Esophagus muscularis mucosa (tissue), 4 donors: Measurements from ENCODE around the gene SAMD4A. TPM values are rescaled to one million over a fixed set of nuclear protein-coding genes. Genes with fewer than 3 reads are reported as not detected.

ENCODE experiments used
- DNase-seq: peaks from one replicate; pipeline ENCODE4 v3.0.0-alpha.2; 2017; ENCODE audit errors: extremely low spot score
- H3K27ac ChIP-seq, 4 donors: fragments of 200-600 bp; sonication (generic); replicated peaks in 1 of 4; 1 replicate in 3 of 4; 2 replicates in 1 of 4; pipeline ENCODE4 v1.5.1; 2016 to 2019; ENCODE audit warnings: mild to moderate bottlenecking in 1 of 4
- H3K27me3 ChIP-seq, 4 donors: fragments of 200-600 bp; sonication (generic); one replicate each; pipeline versions ENCODE4 v1.5.1 to v1.6.0; 2016 to 2019
- H3K36me3 ChIP-seq, 4 donors: fragments of 200-600 bp; sonication (generic); one replicate each; pipeline ENCODE4 v1.5.1; 2016 to 2019
- H3K4me1 ChIP-seq, 4 donors: fragments of 200-600 bp; sonication (generic); one replicate each; pipeline ENCODE4 v1.5.1; 2016 to 2019
- H3K4me3 ChIP-seq, 4 donors: fragments of 200-600 bp; sonication (generic); 1 replicate in 2 of 4; 2 replicates in 2 of 4; pipeline ENCODE4 v1.5.1; 2016 to 2019; ENCODE audit warnings: mild to moderate bottlenecking in 4 of 4, moderate library complexity in 1 of 4
- H3K9me3 ChIP-seq, 4 donors: fragments of 200-600 bp; sonication (generic); 1 replicate in 3 of 4; 2 replicates in 1 of 4; pipeline ENCODE4 v1.5.1; 2016 to 2019
- CTCF ChIP-seq, 3 experiments: fragments of 200-600 bp in 2 of 3; fragments of 450-650 bp in 1 of 3; sonication (generic) in 2 of 3; IDR thresholded peaks; one replicate each; pipeline ENCODE4 v1.5.1; 2017 to 2019; ENCODE audit warnings: antibody characterized with exemption in 3 of 3, mild to moderate bottlenecking in 2 of 3, moderate library complexity in 1 of 3
- EP300 ChIP-seq: sonication (generic); formaldehyde crosslinking; IDR thresholded peaks from one replicate; pipeline ENCODE4 v1.6.1; 2017; ENCODE audit warnings: antibody characterized with exemption
- POLR2A ChIP-seq: fragments of 450-650 bp; IDR thresholded peaks from one replicate; pipeline ENCODE4 v1.6.1; 2017; ENCODE audit warnings: antibody characterized with exemption, moderate library complexity, mild to moderate bottlenecking, low read depth
- POLR2AphosphoS5 ChIP-seq, 2 donors: sonication (generic); formaldehyde crosslinking; IDR thresholded peaks; one replicate each; pipeline ENCODE4 v1.6.1; 2017; ENCODE audit warnings: antibody characterized with exemption in 2 of 2
- WGBS: methylation state at CpG from one replicate; pipeline ENCODE4 v1.1.5; 2018; 5-methylcytosine and 5-hydroxymethylcytosine counted together
- intact Hi-C: fragments of 100-400 bp; cut with DNase I; formaldehyde crosslinking; loops from one replicate; pipeline ENCODE4 v1.15.1; 2023
- total RNA-seq, 4 donors: library from RNA; depleted of rRNA; stranded (reverse); fragments of >200 nt; gene quantifications; one replicate each; pipeline versions ENCODE4 v1.1.0 to v1.2.1, GENCODE V29; 2016

Gene SAMD4A
- total RNA-seq, 4 donors from 2014 or later = 76.8 to 123 (median 97.0) TPM

- no peak for DNase-seq
- peaks cover 46 to 70% (median 62%) of the 10 kb centered on the region in 4 donors for H3K4me1 ChIP-seq
- H3K4me3 ChIP-seq = no peak overlapping the region
- H3K36me3 ChIP-seq = no peaks in the 10 kb centered on the region
- peak overlapping the region in 1 of 4 donors; percentile 47 for H3K27ac ChIP-seq
- no peaks in the 10 kb centered on the region for H3K27me3 ChIP-seq
- TF ChIP-seq CTCF (IDR thresholded peaks at IDR 0.05) (no peak), EP300 (no peak), POLR2A (no peak), POLR2AphosphoS5 (IDR thresholded peaks at IDR 0.05) (no peak)
- intact Hi-C loops = no loop called here
- WGBS = 45% methylated on average over 3 of the region's 3 CpGs
- H3K9me3 ChIP-seq = no peaks in the 10 kb centered on the region
These were observed 151.1 kb downstream of the SAMD4A start for GRCh38 chr14:54718046-54718445.

DNA sequence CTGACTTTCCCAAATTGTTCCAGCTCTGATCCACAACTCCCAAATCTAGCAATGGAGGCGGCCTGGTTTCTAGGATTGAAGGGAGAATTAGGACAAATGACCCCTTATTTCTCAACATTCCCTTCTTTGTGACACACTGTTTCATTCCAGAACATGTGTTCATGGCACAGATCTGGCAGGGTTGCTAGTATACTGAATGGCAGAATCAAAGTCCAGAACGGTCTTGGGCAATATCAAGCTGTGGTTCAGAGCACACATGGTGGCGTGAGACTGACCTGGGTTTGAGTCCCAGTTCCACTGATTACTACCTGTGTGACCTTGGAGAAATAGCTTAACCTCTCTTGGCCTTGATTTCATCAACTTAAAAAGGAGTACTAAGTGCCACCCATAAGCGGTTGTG lies 152.5 kb downstream of the SAMD4A start:
- Histone ChIP-seq H3K4me1 (peaks cover 32 to 59% (median 49%) of the 10 kb centered on the region in 4 donors), H3K27me3 (no peaks in the 10 kb centered on the region), H3K36me3 (no peaks in the 10 kb centered on the region), H3K9me3 (no peaks in the 10 kb centered on the region), H3K27ac (no peak overlapping the region), H3K4me3 (no peak overlapping the region)
- no peak for DNase-seq
- intact Hi-C loops = no loop called here
- TF ChIP-seq POLR2A (no peak), CTCF (IDR thresholded peaks at IDR 0.05) (no peak), EP300 (no peak), POLR2AphosphoS5 (IDR thresholded peaks at IDR 0.05) (no peak)
- 98% methylated on average over 4 of the region's 4 CpGs for WGBS

- WGBS = 76% methylated on average over 4 of the region's 4 CpGs
- intact Hi-C loops = no loop called here
These were observed 156.0 kb downstream of the SAMD4A start for GRCh38 chr14:54722791-54723432.

DNA sequence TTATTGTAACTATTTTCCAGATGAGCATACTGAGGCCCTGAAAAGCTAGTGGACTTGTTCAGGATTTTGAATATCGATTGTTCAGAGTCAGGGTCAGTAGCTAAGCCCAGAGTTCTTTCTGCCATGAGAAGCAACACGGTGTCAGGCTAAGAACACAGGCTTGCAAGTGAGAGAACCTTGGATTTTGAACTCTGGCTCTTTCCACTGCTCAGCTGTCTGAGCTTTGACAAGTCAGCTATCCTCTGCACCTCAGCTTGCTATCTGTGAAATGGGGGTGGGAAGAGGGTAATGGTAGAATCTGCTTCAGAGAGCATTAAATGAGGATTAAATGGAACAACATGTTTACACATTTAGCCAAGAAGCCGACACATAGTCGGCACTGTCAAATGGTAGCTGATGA lies 157.2 kb downstream of the SAMD4A start:
- 56% methylated on average over 4 of the region's 4 CpGs for WGBS
- intact Hi-C loops = no loop called here
- Histone ChIP-seq H3K4me3 (no peak overlapping the region), H3K27me3 (no peaks in the 10 kb centered on the region), H3K36me3 (no peaks in the 10 kb centered on the region), H3K27ac (no peak overlapping the region), H3K9me3 (no peaks in the 10 kb centered on the region), H3K4me1 (peaks cover 0 to 35% (median 17%) of the 10 kb centered on the region in 4 donors)
- TF ChIP-seq EP300 = no peak
- TF ChIP-seq POLR2AphosphoS5 (IDR thresholded peaks at IDR 0.05) = no peak
- TF ChIP-seq CTCF (IDR thresholded peaks at IDR 0.05) = no peak
- no peak for TF ChIP-seq POLR2A
- no peak for DNase-seq

More at GRCh38 chr14:54722791-54723432, 156.0 kb downstream of the SAMD4A start:
- Histone ChIP-seq H3K4me3 (no peak overlapping the region), H3K27ac (no peak overlapping the region), H3K4me1 (peaks cover 12 to 38% (median 26%) of the 10 kb centered on the region in 4 donors), H3K9me3 (no peaks in the 10 kb centered on the region), H3K27me3 (no peaks in the 10 kb centered on the region), H3K36me3 (no peaks in the 10 kb centered on the region)
- peak in 2 of 3 experiments; percentile 7 to 42 for TF ChIP-seq CTCF (IDR thresholded peaks at IDR 0.05)
- no peak for TF ChIP-seq POLR2A
- no peak for DNase-seq
